ENCODE measurements around the gene TOPORS.

DNA sequence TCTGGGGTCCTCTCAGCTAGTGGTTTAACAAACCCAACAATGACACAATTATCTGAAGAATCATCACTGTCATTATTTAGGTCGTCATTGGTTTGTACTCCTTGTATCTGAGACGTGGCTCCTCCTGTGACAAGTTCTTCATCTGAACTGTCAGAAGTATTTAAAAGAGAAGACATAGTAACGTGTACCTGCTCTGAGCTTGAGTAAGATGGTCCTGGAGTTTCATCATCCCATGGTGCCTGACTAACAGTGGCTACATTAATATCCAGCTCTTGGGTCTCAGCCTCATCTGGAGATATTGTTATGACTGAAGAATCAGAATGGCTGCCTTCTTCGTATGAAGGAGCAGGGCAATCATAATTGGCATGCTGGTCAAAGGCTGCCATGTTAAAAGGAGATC is 9.3 kb downstream of the TOPORS start:
- TF ChIP-seq POLR2AphosphoS5 (IDR thresholded peaks at IDR 0.05; ENCODE audit: low read depth), result no peak
- TF ChIP-seq, protein P1, sequence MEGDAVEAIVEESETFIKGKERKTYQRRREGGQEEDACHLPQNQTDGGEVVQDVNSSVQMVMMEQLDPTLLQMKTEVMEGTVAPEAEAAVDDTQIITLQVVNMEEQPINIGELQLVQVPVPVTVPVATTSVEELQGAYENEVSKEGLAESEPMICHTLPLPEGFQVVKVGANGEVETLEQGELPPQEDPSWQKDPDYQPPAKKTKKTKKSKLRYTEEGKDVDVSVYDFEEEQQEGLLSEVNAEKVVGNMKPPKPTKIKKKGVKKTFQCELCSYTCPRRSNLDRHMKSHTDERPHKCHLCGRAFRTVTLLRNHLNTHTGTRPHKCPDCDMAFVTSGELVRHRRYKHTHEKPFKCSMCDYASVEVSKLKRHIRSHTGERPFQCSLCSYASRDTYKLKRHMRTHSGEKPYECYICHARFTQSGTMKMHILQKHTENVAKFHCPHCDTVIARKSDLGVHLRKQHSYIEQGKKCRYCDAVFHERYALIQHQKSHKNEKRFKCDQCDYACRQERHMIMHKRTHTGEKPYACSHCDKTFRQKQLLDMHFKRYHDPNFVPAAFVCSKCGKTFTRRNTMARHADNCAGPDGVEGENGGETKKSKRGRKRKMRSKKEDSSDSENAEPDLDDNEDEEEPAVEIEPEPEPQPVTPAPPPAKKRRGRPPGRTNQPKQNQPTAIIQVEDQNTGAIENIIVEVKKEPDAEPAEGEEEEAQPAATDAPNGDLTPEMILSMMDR (conservative IDR thresholded peaks at IDR 0.05; ENCODE audit: low read depth in 2 of 2), result no peak
- TF ChIP-seq NANOG (IDR thresholded peaks at IDR 0.05; ENCODE audit: borderline replicate concordance), result no peak
- TF ChIP-seq EZH2 (IDR thresholded peaks at IDR 0.05; ENCODE audit: low read depth, unreplicated experiment), result no peak
- TF ChIP-seq, protein P2, sequence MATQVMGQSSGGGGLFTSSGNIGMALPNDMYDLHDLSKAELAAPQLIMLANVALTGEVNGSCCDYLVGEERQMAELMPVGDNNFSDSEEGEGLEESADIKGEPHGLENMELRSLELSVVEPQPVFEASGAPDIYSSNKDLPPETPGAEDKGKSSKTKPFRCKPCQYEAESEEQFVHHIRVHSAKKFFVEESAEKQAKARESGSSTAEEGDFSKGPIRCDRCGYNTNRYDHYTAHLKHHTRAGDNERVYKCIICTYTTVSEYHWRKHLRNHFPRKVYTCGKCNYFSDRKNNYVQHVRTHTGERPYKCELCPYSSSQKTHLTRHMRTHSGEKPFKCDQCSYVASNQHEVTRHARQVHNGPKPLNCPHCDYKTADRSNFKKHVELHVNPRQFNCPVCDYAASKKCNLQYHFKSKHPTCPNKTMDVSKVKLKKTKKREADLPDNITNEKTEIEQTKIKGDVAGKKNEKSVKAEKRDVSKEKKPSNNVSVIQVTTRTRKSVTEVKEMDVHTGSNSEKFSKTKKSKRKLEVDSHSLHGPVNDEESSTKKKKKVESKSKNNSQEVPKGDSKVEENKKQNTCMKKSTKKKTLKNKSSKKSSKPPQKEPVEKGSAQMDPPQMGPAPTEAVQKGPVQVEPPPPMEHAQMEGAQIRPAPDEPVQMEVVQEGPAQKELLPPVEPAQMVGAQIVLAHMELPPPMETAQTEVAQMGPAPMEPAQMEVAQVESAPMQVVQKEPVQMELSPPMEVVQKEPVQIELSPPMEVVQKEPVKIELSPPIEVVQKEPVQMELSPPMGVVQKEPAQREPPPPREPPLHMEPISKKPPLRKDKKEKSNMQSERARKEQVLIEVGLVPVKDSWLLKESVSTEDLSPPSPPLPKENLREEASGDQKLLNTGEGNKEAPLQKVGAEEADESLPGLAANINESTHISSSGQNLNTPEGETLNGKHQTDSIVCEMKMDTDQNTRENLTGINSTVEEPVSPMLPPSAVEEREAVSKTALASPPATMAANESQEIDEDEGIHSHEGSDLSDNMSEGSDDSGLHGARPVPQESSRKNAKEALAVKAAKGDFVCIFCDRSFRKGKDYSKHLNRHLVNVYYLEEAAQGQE (IDR thresholded peaks at IDR 0.05; ENCODE audit: unreplicated experiment), result no peak
- no peak for TF ChIP-seq EZH2phosphoT487 (IDR thresholded peaks at IDR 0.05; ENCODE audit: unreplicated experiment)
- no peak for TF ChIP-seq JUNB (IDR thresholded peaks at IDR 0.05; ENCODE audit: unreplicated experiment)
- no peak for TF ChIP-seq CREB1 (CRISPR knock-in tag; IDR thresholded peaks at IDR 0.05; ENCODE audit: low read depth)
- no peak for TF ChIP-seq ZNF114 (CRISPR knock-in tag; IDR thresholded peaks at IDR 0.05)
- TF ChIP-seq, protein P3, sequence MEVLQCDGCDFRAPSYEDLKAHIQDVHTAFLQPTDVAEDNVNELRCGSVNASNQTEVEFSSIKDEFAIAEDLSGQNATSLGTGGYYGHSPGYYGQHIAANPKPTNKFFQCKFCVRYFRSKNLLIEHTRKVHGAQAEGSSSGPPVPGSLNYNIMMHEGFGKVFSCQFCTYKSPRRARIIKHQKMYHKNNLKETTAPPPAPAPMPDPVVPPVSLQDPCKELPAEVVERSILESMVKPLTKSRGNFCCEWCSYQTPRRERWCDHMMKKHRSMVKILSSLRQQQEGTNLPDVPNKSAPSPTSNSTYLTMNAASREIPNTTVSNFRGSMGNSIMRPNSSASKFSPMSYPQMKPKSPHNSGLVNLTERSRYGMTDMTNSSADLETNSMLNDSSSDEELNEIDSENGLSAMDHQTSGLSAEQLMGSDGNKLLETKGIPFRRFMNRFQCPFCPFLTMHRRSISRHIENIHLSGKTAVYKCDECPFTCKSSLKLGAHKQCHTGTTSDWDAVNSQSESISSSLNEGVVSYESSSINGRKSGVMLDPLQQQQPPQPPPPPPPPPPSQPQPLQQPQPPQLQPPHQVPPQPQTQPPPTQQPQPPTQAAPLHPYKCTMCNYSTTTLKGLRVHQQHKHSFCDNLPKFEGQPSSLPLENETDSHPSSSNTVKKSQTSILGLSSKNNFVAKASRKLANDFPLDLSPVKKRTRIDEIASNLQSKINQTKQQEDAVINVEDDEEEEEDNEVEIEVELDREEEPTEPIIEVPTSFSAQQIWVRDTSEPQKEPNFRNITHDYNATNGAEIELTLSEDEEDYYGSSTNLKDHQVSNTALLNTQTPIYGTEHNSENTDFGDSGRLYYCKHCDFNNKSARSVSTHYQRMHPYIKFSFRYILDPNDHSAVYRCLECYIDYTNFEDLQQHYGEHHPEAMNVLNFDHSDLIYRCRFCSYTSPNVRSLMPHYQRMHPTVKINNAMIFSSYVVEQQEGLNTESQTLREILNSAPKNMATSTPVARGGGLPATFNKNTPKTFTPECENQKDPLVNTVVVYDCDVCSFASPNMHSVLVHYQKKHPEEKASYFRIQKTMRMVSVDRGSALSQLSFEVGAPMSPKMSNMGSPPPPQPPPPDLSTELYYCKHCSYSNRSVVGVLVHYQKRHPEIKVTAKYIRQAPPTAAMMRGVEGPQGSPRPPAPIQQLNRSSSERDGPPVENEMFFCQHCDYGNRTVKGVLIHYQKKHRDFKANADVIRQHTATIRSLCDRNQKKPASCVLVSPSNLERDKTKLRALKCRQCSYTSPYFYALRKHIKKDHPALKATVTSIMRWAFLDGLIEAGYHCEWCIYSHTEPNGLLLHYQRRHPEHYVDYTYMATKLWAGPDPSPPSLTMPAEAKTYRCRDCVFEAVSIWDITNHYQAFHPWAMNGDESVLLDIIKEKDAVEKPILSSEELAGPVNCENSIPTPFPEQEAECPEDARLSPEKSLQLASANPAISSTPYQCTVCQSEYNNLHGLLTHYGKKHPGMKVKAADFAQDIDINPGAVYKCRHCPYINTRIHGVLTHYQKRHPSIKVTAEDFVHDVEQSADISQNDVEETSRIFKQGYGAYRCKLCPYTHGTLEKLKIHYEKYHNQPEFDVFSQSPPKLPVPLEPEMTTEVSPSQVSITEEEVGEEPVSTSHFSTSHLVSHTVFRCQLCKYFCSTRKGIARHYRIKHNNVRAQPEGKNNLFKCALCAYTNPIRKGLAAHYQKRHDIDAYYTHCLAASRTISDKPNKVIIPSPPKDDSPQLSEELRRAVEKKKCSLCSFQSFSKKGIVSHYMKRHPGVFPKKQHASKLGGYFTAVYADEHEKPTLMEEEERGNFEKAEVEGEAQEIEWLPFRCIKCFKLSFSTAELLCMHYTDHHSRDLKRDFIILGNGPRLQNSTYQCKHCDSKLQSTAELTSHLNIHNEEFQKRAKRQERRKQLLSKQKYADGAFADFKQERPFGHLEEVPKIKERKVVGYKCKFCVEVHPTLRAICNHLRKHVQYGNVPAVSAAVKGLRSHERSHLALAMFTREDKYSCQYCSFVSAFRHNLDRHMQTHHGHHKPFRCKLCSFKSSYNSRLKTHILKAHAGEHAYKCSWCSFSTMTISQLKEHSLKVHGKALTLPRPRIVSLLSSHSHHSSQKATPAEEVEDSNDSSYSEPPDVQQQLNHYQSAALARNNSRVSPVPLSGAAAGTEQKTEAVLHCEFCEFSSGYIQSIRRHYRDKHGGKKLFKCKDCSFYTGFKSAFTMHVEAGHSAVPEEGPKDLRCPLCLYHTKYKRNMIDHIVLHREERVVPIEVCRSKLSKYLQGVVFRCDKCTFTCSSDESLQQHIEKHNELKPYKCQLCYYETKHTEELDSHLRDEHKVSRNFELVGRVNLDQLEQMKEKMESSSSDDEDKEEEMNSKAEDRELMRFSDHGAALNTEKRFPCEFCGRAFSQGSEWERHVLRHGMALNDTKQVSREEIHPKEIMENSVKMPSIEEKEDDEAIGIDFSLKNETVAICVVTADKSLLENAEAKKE (CRISPR knock-in tag; IDR thresholded peaks at IDR 0.05), result no peak
- TF ChIP-seq STAT1 (IDR thresholded peaks at IDR 0.05; ENCODE audit: unreplicated experiment), result no peak
- TF ChIP-seq, protein P4, sequence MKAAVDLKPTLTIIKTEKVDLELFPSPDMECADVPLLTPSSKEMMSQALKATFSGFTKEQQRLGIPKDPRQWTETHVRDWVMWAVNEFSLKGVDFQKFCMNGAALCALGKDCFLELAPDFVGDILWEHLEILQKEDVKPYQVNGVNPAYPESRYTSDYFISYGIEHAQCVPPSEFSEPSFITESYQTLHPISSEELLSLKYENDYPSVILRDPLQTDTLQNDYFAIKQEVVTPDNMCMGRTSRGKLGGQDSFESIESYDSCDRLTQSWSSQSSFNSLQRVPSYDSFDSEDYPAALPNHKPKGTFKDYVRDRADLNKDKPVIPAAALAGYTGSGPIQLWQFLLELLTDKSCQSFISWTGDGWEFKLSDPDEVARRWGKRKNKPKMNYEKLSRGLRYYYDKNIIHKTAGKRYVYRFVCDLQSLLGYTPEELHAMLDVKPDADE (IDR thresholded peaks at IDR 0.05), result no peak

All from GM23338 (cell line).